PC-9 (cell line): ENCODE measurements around the gene PLEKHA1.

ENCODE experiments used
- CTCF ChIP-seq: fragments of 200-600 bp; sonication (generic); conservative IDR thresholded peaks from 2 replicates; pipeline ENCODE4 v1.6.1; 2017; ENCODE audit warnings: mixed run types, antibody characterized with exemption, mild to moderate bottlenecking, moderate library complexity
- EZH2 ChIP-seq: fragments of 200-600 bp; sonication (generic); IDR thresholded peaks from 2 replicates; pipeline ENCODE4 v1.8.0; 2017; ENCODE audit warnings: antibody characterized with exemption, low read depth

GRCh38 chr10:122326385-122326784, 48.1 kb upstream of the PLEKHA1 start:
- TF ChIP-seq CTCF (no peak), EZH2 (no peak)
